GM18517 (cell line): ENCODE measurements around the gene PLXNC1.

Source experiments
- ATAC-seq: cut with Tn5 transposase; IDR thresholded peaks from one replicate; pipeline ENCODE4 v1.9.1; 2021; ENCODE audit warnings: mild to moderate bottlenecking, moderate library complexity; ENCODE audit not compliant: unreplicated experiment

Gene PLXNC1

DNA sequence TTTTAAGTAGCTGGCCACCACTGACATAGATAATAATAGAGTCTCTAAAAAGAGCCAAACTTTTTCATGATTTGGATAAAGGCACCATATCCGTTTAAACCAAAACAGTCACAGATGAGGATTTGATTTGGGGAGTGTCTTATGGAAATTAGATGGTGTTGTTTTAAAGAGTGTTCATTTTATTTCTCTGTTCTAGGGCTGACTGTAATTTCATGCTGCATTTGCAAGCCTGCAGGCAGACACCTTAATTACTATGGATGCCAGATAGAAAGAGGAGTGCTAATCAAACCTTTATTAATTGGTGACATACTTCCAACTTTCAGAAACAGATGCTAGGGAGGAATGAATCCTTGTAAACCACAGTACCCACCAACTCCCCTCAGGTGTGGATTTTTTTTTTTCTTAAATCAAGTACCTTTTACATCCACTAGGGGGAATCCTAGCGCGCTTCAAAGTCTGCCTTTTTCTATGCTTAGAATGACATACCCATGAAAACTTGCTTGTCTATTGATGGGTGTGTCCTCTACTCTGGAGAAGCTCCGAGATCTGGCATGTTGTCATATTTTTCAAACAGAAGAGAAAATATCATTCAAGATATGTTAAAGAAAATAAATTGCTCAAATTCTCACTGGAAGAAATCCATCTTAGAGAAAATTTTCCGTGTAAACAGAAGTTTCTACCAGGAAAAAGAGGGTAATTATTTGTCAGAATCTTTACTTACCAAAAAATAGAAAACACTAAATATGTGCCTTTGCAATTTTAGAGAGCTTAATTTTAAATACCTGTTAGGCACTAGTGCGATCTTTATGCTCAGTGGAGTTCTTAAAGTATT, 14.2 kb upstream of the PLXNC1 start:
- ATAC-seq = peak; percentile 67

- ATAC-seq = no peak
Measured at GRCh38 chr12:94135896-94136295, 12.5 kb upstream of the PLXNC1 start.

DNA sequence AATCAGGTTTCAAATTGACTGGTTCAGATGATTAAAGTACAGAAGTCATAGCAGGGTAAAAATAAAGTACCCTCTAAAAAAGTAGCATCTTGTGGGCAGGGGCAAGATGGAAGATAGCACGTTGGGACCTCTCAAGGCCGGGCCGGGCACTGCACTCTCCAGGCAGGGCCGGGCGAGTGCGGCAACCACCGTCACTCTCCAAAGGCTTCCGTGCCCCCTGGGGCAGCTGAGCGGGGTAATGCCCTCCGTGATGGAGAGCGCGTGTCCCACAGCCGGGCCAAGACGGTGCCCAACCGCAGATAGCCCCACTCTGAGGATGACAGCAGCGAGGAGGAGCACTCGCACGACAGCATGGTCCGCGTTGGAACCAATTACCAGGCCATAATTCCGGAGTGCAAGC, 8.6 kb upstream of the PLXNC1 start:
- no peak for ATAC-seq

DNA sequence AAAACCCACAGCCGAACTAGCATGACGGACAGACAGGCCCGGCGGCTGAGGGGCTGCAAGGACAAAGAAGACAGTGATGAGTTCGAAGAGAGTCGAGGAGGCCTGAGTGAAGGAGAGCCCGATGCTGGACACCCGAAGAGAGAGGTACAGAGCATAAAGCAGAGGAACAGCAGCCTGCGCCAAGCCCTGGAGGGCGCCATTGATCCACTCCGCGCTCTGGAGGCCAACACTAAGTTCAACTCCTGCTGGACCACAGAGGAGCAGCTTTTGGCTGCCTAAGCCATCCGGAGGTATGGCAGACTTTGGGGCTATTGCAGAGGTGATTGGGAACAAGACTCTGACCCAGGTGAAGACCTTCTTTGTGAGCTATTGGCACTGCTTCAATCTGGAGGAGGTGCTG, 7.8 kb upstream of the PLXNC1 start:
- ATAC-seq = no peak

- ATAC-seq = no peak
Measured at GRCh38 chr12:94141004-94141764, 7.2 kb upstream of the PLXNC1 start.

GRCh38 chr12:94141892-94142291, 6.5 kb upstream of the PLXNC1 start:
- ATAC-seq = no peak

- ATAC-seq = no peak
Measured at GRCh38 chr12:94143438-94143837, 4.9 kb upstream of the PLXNC1 start.

GRCh38 chr12:94143951-94144350, 4.4 kb upstream of the PLXNC1 start:
- ATAC-seq = no peak

DNA sequence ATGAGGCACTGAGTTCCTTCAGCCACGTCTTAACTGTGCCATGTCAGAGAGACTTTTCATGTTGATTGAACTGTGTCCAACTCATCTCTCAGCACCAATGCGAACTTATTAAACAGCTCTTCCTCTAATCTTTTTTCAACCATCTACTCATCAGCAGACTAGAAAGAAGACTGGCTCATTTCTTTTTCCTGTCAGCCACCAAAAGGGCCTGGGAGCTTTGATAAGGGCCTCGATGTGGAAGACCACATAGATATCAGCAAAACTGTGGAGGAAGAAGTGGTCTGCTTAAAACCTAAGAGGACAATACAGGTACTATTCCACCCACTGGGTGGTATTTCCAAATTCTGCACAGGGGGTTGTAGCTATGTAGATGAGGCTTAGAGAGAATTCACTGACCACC, 3.6 kb upstream of the PLXNC1 start:
- no peak for ATAC-seq

- no peak for ATAC-seq
Measured at GRCh38 chr12:94145191-94145983, 3.0 kb upstream of the PLXNC1 start.

DNA sequence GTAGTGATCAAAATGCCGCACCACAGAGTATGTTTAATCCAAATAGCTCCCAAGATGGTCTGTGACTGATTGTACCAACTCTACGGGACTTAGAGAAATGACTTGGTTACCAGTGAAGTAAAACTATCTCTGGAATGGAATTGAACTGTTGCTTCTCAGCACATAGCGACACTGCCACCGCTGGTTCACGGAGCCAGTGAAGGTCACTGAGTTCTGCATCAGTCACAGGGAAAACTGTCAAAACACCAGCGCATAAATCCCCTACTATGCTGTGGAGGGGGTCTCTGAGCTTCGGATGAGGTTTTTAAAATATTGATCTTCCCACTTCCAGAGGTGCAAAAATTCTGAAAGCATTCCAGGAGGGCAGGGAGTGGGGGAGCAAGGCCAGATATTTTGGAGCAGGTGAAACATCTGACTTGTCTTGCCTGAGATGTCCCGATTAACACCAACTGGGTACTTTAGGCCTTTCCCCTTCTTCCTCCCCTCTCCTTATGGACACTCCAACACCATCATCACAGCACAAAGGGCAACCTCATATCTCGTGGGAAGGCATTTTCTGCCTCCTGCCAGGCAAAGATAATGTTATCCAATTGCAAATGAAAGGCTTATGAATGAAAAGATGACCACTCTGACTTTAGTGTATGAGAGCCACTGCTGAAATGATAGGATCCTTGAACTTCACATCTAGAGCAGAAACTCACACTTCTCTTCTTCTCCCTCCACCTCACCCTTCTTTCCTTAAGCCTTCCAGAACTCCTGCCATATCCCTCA, 2.0 kb upstream of the PLXNC1 start:
- ATAC-seq = no peak

- no peak for ATAC-seq
Measured at GRCh38 chr12:94147387-94147990, 888 bp upstream of the PLXNC1 start.

DNA sequence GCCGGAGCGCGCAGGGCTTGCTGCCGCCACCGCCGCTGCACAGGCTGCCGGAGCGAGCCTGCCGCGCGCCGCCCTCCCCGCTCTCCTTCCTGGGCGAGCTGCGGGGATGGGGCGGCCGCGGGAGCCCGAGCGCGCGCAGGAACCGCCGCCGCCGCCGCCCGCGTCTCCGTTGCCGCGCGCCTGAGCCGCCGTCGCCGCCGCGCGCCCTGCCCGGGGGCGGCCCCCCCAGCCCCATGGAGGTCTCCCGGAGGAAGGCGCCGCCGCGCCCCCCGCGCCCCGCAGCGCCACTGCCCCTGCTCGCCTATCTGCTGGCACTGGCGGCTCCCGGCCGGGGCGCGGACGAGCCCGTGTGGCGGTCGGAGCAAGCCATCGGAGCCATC, 352 bp downstream of the PLXNC1 start:
- ATAC-seq = no peak

GRCh38 chr12:94149119-94149780, 873 bp downstream of the PLXNC1 start:
- peak; percentile 30 for ATAC-seq

GRCh38 chr12:94149781-94150239, 1.4 kb downstream of the PLXNC1 start:
- peak; percentile 3 for ATAC-seq

- no peak for ATAC-seq
Measured at GRCh38 chr12:94150240-94151121, 2.1 kb downstream of the PLXNC1 start.

DNA sequence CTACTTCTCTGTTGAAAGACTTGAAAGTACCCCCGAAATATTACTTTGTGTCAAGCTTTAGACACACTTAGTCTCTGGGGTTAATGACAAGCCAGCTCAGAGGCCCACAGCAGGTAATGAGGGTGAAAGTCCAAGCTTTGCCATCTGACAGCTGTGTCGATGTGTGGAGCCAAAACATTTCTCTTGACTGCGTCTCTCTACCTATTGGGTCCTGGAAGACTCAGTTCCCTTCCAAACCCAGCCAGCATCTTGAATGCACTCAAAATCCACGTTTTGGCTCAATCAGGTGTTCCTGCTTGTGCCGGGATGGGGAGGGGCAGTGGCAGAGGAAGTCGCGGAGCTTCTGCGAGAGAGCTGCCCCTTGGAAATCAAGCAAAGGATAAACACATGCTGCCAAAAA, 3.2 kb downstream of the PLXNC1 start:
- ATAC-seq = no peak

DNA sequence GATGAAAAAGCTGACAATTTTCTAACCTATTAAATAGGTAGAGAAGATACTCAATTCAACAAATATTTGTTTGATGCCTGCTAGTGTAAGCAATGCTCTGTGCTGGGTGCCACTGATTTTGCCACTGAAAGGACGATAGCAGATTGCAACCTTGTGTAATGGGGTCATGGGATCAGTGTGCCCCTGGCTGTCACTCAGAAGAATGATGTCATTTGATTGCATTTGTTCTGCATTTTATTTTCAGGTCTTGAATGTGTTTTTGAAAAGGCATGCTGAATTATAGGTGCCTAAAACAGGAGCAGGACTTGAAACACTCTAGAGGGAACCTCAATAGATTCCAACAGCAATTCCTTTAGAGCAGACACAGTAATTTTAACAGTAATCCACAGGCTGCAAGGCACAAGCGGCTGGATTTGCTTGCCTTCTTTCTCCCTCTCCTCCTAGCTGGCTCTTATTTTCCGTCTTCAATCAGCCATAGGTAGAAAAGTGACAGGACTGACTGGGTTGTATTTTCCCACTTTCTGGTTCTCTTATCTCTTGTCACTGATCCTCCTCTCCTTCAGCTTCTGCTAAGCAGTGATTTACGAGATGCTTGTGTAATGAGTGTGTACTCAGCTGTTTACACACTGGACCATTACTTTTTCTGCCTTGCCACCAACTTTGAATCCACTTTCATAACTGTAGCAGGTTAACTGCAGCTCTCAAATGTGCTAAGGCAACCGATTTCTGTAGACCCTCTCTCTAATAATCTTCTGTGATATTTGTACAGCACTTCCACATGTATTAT, 4.1 kb downstream of the PLXNC1 start:
- no peak for ATAC-seq
